Ishikawa (cell line): ENCODE measurements around the gene KCNJ3.

Source experiments
- CEBPB ChIP-seq: IDR thresholded peaks from 2 replicates; pipeline ENCODE4 v1.6.1; 2012
- CREB1 ChIP-seq: IDR thresholded peaks from 2 replicates; pipeline ENCODE4 v1.6.1; 2012; ENCODE audit warnings: low read depth
- EGR1 ChIP-seq: IDR thresholded peaks from 2 replicates; pipeline ENCODE4 v1.6.1; 2012
- EP300 ChIP-seq: IDR thresholded peaks from 2 replicates; pipeline ENCODE4 v1.6.1; 2012; ENCODE audit warnings: borderline replicate concordance
- FOXM1 ChIP-seq: IDR thresholded peaks from 2 replicates; pipeline ENCODE4 v1.6.1; 2012; ENCODE audit warnings: low read depth, borderline replicate concordance
- NFIC ChIP-seq: IDR thresholded peaks from 2 replicates; pipeline ENCODE4 v1.6.1; 2012
- RAD21 ChIP-seq: IDR thresholded peaks from 2 replicates; pipeline ENCODE4 v1.6.1; 2012; ENCODE audit warnings: low read depth
- TAF1 ChIP-seq: IDR thresholded peaks from 2 replicates; pipeline ENCODE4 v1.6.1; 2012; ENCODE audit warnings: low read depth, mild to moderate bottlenecking
- TCF12 ChIP-seq: IDR thresholded peaks from 2 replicates; pipeline ENCODE4 v1.6.1; 2012; ENCODE audit warnings: low read depth
- YY1 ChIP-seq: IDR thresholded peaks from 2 replicates; pipeline ENCODE4 v1.6.1; 2012; ENCODE audit warnings: low read depth
- ZBTB7A ChIP-seq: IDR thresholded peaks from 2 replicates; pipeline ENCODE4 v1.6.1; 2012; ENCODE audit warnings: low read depth
- TF ChIP-seq, protein P1 (sequence below): IDR thresholded peaks from 2 replicates; pipeline ENCODE4 v1.6.1; 2012; ENCODE audit warnings: low read depth, mild to moderate bottlenecking
- TF ChIP-seq, protein P2 (sequence below): IDR thresholded peaks from 2 replicates; pipeline ENCODE4 v1.6.1; 2012

GRCh38 chr2:154658854-154659253 lies 39.6 kb upstream of the KCNJ3 start:
- TF ChIP-seq, protein P1, sequence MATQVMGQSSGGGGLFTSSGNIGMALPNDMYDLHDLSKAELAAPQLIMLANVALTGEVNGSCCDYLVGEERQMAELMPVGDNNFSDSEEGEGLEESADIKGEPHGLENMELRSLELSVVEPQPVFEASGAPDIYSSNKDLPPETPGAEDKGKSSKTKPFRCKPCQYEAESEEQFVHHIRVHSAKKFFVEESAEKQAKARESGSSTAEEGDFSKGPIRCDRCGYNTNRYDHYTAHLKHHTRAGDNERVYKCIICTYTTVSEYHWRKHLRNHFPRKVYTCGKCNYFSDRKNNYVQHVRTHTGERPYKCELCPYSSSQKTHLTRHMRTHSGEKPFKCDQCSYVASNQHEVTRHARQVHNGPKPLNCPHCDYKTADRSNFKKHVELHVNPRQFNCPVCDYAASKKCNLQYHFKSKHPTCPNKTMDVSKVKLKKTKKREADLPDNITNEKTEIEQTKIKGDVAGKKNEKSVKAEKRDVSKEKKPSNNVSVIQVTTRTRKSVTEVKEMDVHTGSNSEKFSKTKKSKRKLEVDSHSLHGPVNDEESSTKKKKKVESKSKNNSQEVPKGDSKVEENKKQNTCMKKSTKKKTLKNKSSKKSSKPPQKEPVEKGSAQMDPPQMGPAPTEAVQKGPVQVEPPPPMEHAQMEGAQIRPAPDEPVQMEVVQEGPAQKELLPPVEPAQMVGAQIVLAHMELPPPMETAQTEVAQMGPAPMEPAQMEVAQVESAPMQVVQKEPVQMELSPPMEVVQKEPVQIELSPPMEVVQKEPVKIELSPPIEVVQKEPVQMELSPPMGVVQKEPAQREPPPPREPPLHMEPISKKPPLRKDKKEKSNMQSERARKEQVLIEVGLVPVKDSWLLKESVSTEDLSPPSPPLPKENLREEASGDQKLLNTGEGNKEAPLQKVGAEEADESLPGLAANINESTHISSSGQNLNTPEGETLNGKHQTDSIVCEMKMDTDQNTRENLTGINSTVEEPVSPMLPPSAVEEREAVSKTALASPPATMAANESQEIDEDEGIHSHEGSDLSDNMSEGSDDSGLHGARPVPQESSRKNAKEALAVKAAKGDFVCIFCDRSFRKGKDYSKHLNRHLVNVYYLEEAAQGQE = no peak
- TF ChIP-seq RAD21 (no peak), YY1 (no peak), EGR1 (no peak), TCF12 (no peak), FOXM1 (no peak), EP300 (no peak), CREB1 (no peak), CEBPB (no peak), ZBTB7A (no peak), NFIC (no peak), TAF1 (no peak)
- TF ChIP-seq, protein P2, sequence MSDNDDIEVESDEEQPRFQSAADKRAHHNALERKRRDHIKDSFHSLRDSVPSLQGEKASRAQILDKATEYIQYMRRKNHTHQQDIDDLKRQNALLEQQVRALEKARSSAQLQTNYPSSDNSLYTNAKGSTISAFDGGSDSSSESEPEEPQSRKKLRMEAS = no peak
